SK-N-SH treated with all-trans-retinoic acid at 6 μM for 48 hours (cell line): ENCODE results near the gene HLA-DPA1.

ENCODE experiments used
- ATAC-seq: fragments of 200-7000 bp; cut with Tn5 transposase; 3 replicates; pipeline ENCODE4 v1.9.1; 2020; ENCODE audit warnings: mild to moderate bottlenecking, moderate library complexity
- ARNTL ChIP-seq: fragments of 450-650 bp; formaldehyde crosslinking; IDR thresholded peaks from 2 replicates; pipeline ENCODE4 v1.5.0; 2020; ENCODE audit warnings: low read depth, mild to moderate bottlenecking, moderate library complexity, borderline replicate concordance
- BACH2 ChIP-seq: fragments of 250-450 bp; sonication (Bioruptor Pico); IDR thresholded peaks from 2 replicates; pipeline ENCODE4 v1.9.0; 2021; ENCODE audit warnings: mild to moderate bottlenecking, borderline replicate concordance
- CREB5 ChIP-seq: fragments of 250-450 bp; sonication (Bioruptor Pico); IDR thresholded peaks from 2 replicates; pipeline ENCODE4 v1.5.1; 2020; ENCODE audit warnings: low read depth, mild to moderate bottlenecking, moderate library complexity
- CSDC2 ChIP-seq: fragments of 250-450 bp; sonication (Bioruptor Pico); IDR thresholded peaks from 2 replicates; pipeline ENCODE4 v1.5.0; 2020; ENCODE audit warnings: mild to moderate bottlenecking, moderate library complexity
- ESRRG ChIP-seq: fragments of 250-450 bp; sonication (Bioruptor Pico); IDR thresholded peaks from 2 replicates; pipeline ENCODE4 v1.6.1; 2021; ENCODE audit warnings: mild to moderate bottlenecking
- GLIS3 ChIP-seq: fragments of 250-450 bp; sonication (Bioruptor Pico); IDR thresholded peaks from 2 replicates; pipeline ENCODE4 v1.5.0; 2020; ENCODE audit warnings: mild to moderate bottlenecking, moderate library complexity
- ISL1 ChIP-seq: fragments of 250-450 bp; sonication (Bioruptor Pico); IDR thresholded peaks from 2 replicates; pipeline ENCODE4 v2.1.2; 2022; ENCODE audit warnings: mild to moderate bottlenecking, moderate library complexity
- OSR1 ChIP-seq: fragments of 250-450 bp; sonication (Bioruptor Pico); IDR thresholded peaks from 2 replicates; pipeline ENCODE4 v1.8.0; 2022; ENCODE audit warnings: moderate library complexity, mild to moderate bottlenecking, inconsistent platforms
- PATZ1 ChIP-seq: fragments of 250-450 bp; sonication (Bioruptor Pico); IDR thresholded peaks from 2 replicates; pipeline ENCODE4 v1.8.0; 2020; ENCODE audit warnings: mild to moderate bottlenecking, moderate library complexity, borderline replicate concordance
- RARB ChIP-seq: fragments of 250-450 bp; sonication (Bioruptor Pico); IDR thresholded peaks from 2 replicates; pipeline ENCODE4 v1.8.0; 2021; ENCODE audit warnings: mild to moderate bottlenecking, moderate library complexity
- SNAI2 ChIP-seq: fragments of 250-450 bp; sonication (Bioruptor Pico); IDR thresholded peaks from 2 replicates; pipeline ENCODE4 v1.5.0; 2020; ENCODE audit warnings: mild to moderate bottlenecking, moderate library complexity
- TCF4 ChIP-seq: fragments of 250-450 bp; sonication (Bioruptor Pico); IDR thresholded peaks from 2 replicates; pipeline ENCODE4 v1.8.0; 2021; ENCODE audit warnings: mild to moderate bottlenecking, moderate library complexity, borderline replicate concordance
- TOX ChIP-seq: fragments of 250-450 bp; sonication (Bioruptor Pico); IDR thresholded peaks from 2 replicates; pipeline ENCODE4 v1.8.0; 2021; ENCODE audit warnings: mild to moderate bottlenecking, moderate library complexity, borderline replicate concordance
- ZC3H10 ChIP-seq: fragments of 250-450 bp; sonication (Bioruptor Pico); IDR thresholded peaks from 2 replicates; pipeline ENCODE4 v1.5.1; 2021; ENCODE audit warnings: mild to moderate bottlenecking, moderate library complexity
- ZFP3 ChIP-seq: fragments of 250-450 bp; sonication (Bioruptor Pico); IDR thresholded peaks from 2 replicates; pipeline ENCODE4 v1.5.0; 2020; ENCODE audit warnings: mild to moderate bottlenecking, moderate library complexity
- ZFP30 ChIP-seq: fragments of 450-650 bp; formaldehyde crosslinking; IDR thresholded peaks from 2 replicates; pipeline ENCODE4 v1.5.0; 2022; ENCODE audit warnings: mild to moderate bottlenecking, moderate library complexity
- ZNF565 ChIP-seq: fragments of 450-650 bp; formaldehyde crosslinking; conservative IDR thresholded peaks from 2 replicates; pipeline ENCODE4 v1.5.0; 2020; ENCODE audit warnings: low read depth, mild to moderate bottlenecking, moderate library complexity
- ZNF70 ChIP-seq: fragments of 450-650 bp; formaldehyde crosslinking; IDR thresholded peaks from 2 replicates; pipeline ENCODE4 v1.5.0; 2020; ENCODE audit warnings: mild to moderate bottlenecking, moderate library complexity
- ZNF8 ChIP-seq: fragments of 450-650 bp; formaldehyde crosslinking; IDR thresholded peaks from 2 replicates; pipeline ENCODE4 v1.5.0; 2020; ENCODE audit warnings: mild to moderate bottlenecking, moderate library complexity
- TF ChIP-seq, protein P1 (sequence below): fragments of 250-450 bp; sonication (Bioruptor Pico); IDR thresholded peaks from 2 replicates; pipeline ENCODE4 v1.5.0; 2020; ENCODE audit warnings: mild to moderate bottlenecking, moderate library complexity
- TF ChIP-seq, protein P2 (sequence below): fragments of 250-450 bp; sonication (Bioruptor Pico); IDR thresholded peaks from 2 replicates; pipeline ENCODE4 v1.8.0; 2021; ENCODE audit warnings: low read depth, mild to moderate bottlenecking, moderate library complexity, borderline replicate concordance
- TF ChIP-seq, protein P3 (sequence below): fragments of 250-450 bp; sonication (Bioruptor Pico); IDR thresholded peaks from 2 replicates; pipeline ENCODE4 v1.5.1; 2021; ENCODE audit warnings: mild to moderate bottlenecking, moderate library complexity

HLA-DPA1 gene

DNA sequence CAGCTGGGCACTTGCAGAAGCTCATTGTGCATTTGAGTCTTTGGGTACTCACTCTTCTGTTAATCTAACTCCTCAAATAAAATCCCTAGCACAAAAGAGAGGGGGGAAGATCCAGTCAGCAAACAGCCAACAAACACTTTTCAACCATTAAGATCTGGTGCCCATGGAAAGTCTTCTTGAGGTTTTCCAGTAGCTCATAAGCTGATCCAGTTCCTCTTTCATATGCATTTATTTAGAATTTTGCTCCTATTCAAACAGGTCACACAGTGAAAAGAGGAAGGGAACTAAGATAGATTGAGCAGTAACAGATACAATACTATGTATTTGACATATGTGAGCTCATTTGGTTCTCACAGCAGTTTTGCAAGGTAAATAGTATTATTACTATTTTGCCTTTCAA lies 41.0 kb upstream of the HLA-DPA1 start:
- TF ChIP-seq, protein P1, sequence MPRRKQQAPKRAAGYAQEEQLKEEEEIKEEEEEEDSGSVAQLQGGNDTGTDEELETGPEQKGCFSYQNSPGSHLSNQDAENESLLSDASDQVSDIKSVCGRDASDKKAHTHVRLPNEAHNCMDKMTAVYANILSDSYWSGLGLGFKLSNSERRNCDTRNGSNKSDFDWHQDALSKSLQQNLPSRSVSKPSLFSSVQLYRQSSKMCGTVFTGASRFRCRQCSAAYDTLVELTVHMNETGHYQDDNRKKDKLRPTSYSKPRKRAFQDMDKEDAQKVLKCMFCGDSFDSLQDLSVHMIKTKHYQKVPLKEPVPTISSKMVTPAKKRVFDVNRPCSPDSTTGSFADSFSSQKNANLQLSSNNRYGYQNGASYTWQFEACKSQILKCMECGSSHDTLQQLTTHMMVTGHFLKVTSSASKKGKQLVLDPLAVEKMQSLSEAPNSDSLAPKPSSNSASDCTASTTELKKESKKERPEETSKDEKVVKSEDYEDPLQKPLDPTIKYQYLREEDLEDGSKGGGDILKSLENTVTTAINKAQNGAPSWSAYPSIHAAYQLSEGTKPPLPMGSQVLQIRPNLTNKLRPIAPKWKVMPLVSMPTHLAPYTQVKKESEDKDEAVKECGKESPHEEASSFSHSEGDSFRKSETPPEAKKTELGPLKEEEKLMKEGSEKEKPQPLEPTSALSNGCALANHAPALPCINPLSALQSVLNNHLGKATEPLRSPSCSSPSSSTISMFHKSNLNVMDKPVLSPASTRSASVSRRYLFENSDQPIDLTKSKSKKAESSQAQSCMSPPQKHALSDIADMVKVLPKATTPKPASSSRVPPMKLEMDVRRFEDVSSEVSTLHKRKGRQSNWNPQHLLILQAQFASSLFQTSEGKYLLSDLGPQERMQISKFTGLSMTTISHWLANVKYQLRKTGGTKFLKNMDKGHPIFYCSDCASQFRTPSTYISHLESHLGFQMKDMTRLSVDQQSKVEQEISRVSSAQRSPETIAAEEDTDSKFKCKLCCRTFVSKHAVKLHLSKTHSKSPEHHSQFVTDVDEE (CRISPR knock-in tag), result no peak
- TF ChIP-seq ZNF8 (CRISPR knock-in tag) (no peak), GLIS3 (CRISPR knock-in tag) (no peak), BACH2 (CRISPR knock-in tag) (no peak), ESRRG (CRISPR knock-in tag) (no peak)
- ATAC-seq, result no peak

GRCh38 chr6:33113755-33114154 lies 40.3 kb upstream of the HLA-DPA1 start:
- no peak for ATAC-seq
- no peak for TF ChIP-seq OSR1 (CRISPR knock-in tag)
- TF ChIP-seq PATZ1, result no peak
- TF ChIP-seq TOX, result no peak
- TF ChIP-seq ISL1 (CRISPR knock-in tag), result no peak
- TF ChIP-seq ZNF565 (CRISPR knock-in tag), result no peak
- TF ChIP-seq, protein P2, sequence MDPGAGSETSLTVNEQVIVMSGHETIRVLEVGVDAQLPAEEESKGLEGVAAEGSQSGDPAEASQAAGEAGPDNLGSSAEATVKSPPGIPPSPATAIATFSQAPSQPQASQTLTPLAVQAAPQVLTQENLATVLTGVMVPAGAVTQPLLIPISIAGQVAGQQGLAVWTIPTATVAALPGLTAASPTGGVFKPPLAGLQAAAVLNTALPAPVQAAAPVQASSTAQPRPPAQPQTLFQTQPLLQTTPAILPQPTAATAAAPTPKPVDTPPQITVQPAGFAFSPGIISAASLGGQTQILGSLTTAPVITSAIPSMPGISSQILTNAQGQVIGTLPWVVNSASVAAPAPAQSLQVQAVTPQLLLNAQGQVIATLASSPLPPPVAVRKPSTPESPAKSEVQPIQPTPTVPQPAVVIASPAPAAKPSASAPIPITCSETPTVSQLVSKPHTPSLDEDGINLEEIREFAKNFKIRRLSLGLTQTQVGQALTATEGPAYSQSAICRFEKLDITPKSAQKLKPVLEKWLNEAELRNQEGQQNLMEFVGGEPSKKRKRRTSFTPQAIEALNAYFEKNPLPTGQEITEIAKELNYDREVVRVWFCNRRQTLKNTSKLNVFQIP (CRISPR knock-in tag), result no peak
- TF ChIP-seq, all 23 proteins: peak for 0

DNA sequence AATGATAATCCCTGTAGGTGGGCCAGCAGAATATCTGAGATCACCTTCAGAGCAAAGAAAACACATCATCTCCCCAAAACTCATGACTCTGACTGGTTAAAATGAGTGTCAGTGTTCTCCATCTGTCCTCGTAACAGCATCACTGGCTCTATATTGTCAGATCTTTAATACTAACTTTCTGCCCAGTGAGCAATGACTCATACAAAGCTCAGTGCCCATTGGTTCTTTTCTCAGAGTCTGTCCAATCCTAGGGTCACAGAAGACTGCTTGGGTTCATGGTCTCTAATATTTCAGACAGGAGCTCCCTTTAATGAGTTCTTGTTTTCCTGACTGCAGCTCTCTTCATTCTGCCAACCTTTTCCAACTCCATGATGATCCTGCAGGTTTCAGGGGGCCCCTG lies 38.7 kb upstream of the HLA-DPA1 start:
- no peak for TF ChIP-seq RARB
- TF ChIP-seq TCF4 (CRISPR knock-in tag), result no peak
- TF ChIP-seq, protein P3, sequence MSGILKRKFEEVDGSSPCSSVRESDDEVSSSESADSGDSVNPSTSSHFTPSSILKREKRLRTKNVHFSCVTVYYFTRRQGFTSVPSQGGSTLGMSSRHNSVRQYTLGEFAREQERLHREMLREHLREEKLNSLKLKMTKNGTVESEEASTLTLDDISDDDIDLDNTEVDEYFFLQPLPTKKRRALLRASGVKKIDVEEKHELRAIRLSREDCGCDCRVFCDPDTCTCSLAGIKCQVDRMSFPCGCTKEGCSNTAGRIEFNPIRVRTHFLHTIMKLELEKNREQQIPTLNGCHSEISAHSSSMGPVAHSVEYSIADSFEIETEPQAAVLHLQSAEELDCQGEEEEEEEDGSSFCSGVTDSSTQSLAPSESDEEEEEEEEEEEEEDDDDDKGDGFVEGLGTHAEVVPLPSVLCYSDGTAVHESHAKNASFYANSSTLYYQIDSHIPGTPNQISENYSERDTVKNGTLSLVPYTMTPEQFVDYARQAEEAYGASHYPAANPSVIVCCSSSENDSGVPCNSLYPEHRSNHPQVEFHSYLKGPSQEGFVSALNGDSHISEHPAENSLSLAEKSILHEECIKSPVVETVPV (CRISPR knock-in tag), result no peak
- no peak for TF ChIP-seq TOX
- TF ChIP-seq ZC3H10 (CRISPR knock-in tag), result no peak
- TF ChIP-seq ZNF70 (CRISPR knock-in tag), result no peak
- TF ChIP-seq ISL1 (CRISPR knock-in tag), result no peak
- no peak for TF ChIP-seq ZFP30 (CRISPR knock-in tag)
- no peak for TF ChIP-seq OSR1 (CRISPR knock-in tag)
- no peak for TF ChIP-seq ARNTL (CRISPR knock-in tag)
- TF ChIP-seq CSDC2 (CRISPR knock-in tag), result no peak
- no peak for TF ChIP-seq BACH2 (CRISPR knock-in tag)
- TF ChIP-seq, protein P1 (CRISPR knock-in tag), result no peak
- no peak for TF ChIP-seq ZFP3 (CRISPR knock-in tag)
- TF ChIP-seq SNAI2 (CRISPR knock-in tag), result no peak
- TF ChIP-seq ESRRG (CRISPR knock-in tag), result no peak
- TF ChIP-seq CREB5, result no peak
- no peak for TF ChIP-seq ZNF565 (CRISPR knock-in tag)
- ATAC-seq, result peak; percentile 100
